Duodenal mucosa (tissue), 2 donors: ENCODE data around the gene GJB4.
"Not testable (repeated sequence)": the region's sequence is repeated elsewhere in the genome, so short reads cannot be mapped to it uniquely, and the experiment has no call there.

Experiments
- H3K27ac ChIP-seq: one replicate; pipeline ENCODE4 v1.7.0; 2013; ENCODE audit warnings: low read depth, low read length
- H3K27me3 ChIP-seq, 2 donors: one replicate each; pipeline ENCODE4 v1.7.0; 2013; ENCODE audit warnings: low read length in 2 of 2, control low read depth in 1 of 2; ENCODE audit not compliant: insufficient read depth in 2 of 2, control insufficient read depth in 1 of 2
- H3K36me3 ChIP-seq, 2 donors: one replicate each; pipeline ENCODE4 v1.7.0; 2013; ENCODE audit warnings: low read length in 2 of 2, control low read depth in 1 of 2; ENCODE audit not compliant: insufficient read depth in 2 of 2, control insufficient read depth in 1 of 2
- H3K4me1 ChIP-seq, 2 donors: one replicate each; pipeline ENCODE4 v1.7.0; 2013; ENCODE audit warnings: low read length in 2 of 2, control low read depth in 1 of 2; ENCODE audit not compliant: insufficient read depth in 2 of 2, control insufficient read depth in 1 of 2
- H3K4me3 ChIP-seq, 2 donors: one replicate each; pipeline ENCODE4 v1.7.0; 2013; ENCODE audit warnings: low read length in 2 of 2, low read depth in 1 of 2
- H3K9ac ChIP-seq, 2 donors: one replicate each; pipeline ENCODE4 v1.7.0; 2013; ENCODE audit warnings: low read length in 2 of 2, low read depth in 1 of 2
- H3K9me3 ChIP-seq, 2 donors: one replicate each; pipeline ENCODE4 v1.7.0; 2013; ENCODE audit warnings: low read length in 2 of 2, control low read depth in 1 of 2; ENCODE audit not compliant: control insufficient read depth in 1 of 2

The GJB4 gene

DNA sequence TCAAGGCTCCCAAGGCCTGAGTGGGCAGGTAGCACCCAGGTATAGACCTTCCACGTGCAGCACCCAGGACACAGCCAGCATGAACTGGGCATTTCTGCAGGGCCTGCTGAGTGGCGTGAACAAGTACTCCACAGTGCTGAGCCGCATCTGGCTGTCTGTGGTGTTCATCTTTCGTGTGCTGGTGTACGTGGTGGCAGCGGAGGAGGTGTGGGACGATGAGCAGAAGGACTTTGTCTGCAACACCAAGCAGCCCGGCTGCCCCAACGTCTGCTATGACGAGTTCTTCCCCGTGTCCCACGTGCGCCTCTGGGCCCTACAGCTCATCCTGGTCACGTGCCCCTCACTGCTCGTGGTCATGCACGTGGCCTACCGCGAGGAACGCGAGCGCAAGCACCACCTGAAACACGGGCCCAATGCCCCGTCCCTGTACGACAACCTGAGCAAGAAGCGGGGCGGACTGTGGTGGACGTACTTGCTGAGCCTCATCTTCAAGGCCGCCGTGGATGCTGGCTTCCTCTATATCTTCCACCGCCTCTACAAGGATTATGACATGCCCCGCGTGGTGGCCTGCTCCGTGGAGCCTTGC lies 1.7 kb downstream of the GJB4 start:
- Histone ChIP-seq H3K4me1 (no peaks in the 10 kb centered on the region), H3K36me3 (no peaks in the 10 kb centered on the region), H3K27ac (no peak overlapping the region), H3K27me3 (no peaks in the 10 kb centered on the region), H3K9me3 (no peaks in the 10 kb centered on the region), H3K9ac (no peak overlapping the region), H3K4me3 (no peak overlapping the region)

DNA sequence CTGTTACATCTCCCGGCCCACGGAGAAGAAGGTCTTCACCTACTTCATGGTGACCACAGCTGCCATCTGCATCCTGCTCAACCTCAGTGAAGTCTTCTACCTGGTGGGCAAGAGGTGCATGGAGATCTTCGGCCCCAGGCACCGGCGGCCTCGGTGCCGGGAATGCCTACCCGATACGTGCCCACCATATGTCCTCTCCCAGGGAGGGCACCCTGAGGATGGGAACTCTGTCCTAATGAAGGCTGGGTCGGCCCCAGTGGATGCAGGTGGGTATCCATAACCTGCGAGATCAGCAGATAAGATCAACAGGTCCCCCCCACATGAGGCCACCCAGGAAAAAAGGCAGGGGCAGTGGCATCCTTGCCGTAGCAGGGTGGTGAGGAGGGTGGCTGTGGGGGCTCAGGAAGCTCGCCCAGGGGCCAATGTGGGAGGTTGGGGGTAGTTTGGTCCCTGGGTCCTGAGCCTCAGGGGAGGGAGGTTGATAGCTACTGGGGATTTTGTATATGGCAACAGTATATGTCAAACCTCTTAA lies 2.3 kb downstream of the GJB4 start:
- H3K27me3 ChIP-seq, result no peaks in the 10 kb centered on the region
- no peaks in the 10 kb centered on the region for H3K4me1 ChIP-seq
- H3K36me3 ChIP-seq, result no peaks in the 10 kb centered on the region
- no peaks in the 10 kb centered on the region for H3K9me3 ChIP-seq
- H3K4me3 ChIP-seq, result no peak overlapping the region
- no peak overlapping the region for H3K27ac ChIP-seq
- no peak overlapping the region for H3K9ac ChIP-seq

DNA sequence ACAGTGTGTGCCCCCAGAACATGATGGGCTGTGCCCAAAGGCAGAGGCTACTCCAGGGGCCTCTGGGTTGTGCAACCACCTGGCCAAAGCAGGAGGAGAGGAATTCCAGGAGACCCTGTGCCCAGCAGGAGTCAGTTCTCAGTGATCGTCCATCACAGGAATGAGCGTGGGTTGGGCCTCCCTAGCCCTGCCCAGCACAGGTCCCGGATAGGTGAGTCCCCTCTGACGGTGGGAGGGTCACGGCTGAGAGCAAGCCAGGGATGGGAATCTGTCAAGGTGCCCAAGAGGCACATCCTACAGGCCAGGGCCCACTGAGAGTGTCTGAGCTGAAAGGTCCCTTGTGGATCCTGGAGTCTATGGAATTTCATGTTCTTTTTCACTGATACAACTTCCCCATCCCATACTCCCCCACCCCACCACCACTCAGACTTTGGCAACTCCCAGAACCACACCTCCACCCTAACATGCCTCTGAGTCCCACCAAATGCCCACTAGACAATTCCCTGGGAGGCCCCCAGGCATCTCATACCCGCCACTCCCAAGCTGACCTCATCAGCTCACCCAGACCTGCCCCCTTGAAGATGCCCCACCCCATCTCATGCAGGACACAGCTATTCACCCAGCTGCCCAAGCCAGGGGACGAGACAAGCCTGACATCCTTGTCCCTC lies 3.1 kb downstream of the GJB4 start:
- no peaks in the 10 kb centered on the region for H3K9me3 ChIP-seq
- H3K4me3 ChIP-seq, result no peak overlapping the region
- no peaks in the 10 kb centered on the region for H3K4me1 ChIP-seq
- no peaks in the 10 kb centered on the region for H3K27me3 ChIP-seq
- H3K27ac ChIP-seq, result no peak overlapping the region
- no peaks in the 10 kb centered on the region for H3K36me3 ChIP-seq
- no peak overlapping the region for H3K9ac ChIP-seq

DNA sequence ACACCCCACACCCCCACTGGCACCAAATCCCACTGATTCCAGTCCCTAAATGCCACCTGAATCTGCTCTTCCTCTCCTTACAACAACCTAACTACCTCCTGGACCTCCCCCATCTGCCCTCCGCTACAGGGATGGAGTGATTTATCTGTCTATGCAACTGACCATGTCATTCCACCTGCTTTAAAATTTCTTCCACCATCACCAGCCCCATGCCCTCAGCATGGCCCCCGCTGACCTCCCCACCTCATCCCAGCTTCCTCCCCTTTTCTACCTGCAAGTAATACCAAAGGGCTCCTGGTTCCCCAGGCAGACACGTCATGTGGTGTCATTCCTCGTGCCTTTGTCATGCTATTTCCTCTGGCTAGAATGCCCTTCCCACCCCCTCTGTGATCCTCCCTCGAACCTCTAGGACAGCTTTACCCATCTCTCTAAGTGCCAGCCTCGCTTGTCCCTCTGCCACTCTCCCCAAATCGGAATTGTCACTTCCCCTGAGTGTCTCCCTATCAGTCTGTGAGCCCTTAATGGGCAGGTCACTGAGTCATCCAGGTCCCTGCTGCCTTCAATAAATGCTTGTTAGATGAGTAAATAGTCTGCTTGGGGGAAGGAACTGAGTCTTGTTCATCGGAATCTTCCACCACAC lies 3.7 kb downstream of the GJB4 start:
- Histone ChIP-seq H3K9ac (no peak overlapping the region), H3K27ac (no peak overlapping the region), H3K4me1 (no peaks in the 10 kb centered on the region), H3K4me3 (no peak overlapping the region), H3K27me3 (no peaks in the 10 kb centered on the region), H3K36me3 (no peaks in the 10 kb centered on the region), H3K9me3 (no peaks in the 10 kb centered on the region)

DNA sequence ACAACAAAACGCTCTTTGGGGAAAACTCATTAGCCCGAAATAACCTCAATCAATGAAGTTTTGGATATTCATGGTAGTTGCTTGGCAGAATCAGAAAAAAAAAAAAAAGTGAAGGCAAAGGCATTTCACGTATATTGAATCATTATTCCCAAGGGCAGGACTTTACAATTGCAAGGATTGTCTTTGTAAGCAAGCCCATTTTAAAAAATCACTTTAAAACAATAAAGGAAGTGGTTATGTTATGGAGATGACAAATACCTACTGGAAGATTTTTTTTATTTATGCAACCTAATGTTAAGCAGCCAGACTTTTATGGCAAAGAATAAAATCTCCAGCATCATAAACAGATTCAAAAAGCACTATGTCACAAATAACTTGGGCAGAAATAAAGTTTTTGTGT lies 9.3 kb downstream of the GJB4 start:
- H3K27ac ChIP-seq, result no peak overlapping the region
- no peaks in the 10 kb centered on the region for H3K36me3 ChIP-seq
- H3K27me3 ChIP-seq, result no peaks in the 10 kb centered on the region
- H3K4me3 ChIP-seq, result no peak overlapping the region
- no peaks in the 10 kb centered on the region for H3K9me3 ChIP-seq
- no peak overlapping the region for H3K9ac ChIP-seq
- H3K4me1 ChIP-seq, result no peaks in the 10 kb centered on the region

DNA sequence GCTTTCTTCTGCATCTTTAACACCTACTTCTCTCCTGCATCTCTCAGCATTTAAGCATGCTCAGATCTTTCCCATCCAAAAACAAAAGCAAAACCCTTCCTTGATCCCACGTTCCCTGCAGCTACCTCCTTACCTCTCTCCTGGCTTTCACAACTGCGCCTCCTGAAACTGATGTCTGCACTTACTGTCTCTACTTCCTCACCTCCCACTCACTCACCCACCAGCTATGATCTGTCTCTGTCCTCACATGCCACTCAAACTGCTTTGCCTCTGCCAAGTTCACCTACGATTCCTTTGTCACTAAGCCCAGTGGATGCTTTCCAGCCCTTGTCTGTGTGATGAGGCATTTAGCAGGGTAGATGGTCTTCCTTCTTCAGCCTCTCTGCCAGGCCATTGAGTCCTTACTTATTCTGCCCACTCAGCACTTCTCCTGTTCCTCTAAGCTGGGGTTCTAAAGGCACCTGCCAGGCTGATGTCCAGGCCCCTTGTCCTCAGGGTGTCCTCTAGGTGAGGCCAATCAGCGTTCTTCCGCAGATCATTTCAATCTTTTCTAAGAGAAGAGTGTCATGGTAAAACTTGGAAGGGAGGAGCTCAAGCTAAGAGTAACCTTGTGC lies 11.5 kb downstream of the GJB4 start:
- Histone ChIP-seq H3K4me1 (no peaks in the 10 kb centered on the region), H3K9ac (no peak overlapping the region), H3K36me3 (no peaks in the 10 kb centered on the region), H3K9me3 (no peaks in the 10 kb centered on the region), H3K4me3 (no peak overlapping the region), H3K27ac (no peak overlapping the region), H3K27me3 (no peaks in the 10 kb centered on the region)

DNA sequence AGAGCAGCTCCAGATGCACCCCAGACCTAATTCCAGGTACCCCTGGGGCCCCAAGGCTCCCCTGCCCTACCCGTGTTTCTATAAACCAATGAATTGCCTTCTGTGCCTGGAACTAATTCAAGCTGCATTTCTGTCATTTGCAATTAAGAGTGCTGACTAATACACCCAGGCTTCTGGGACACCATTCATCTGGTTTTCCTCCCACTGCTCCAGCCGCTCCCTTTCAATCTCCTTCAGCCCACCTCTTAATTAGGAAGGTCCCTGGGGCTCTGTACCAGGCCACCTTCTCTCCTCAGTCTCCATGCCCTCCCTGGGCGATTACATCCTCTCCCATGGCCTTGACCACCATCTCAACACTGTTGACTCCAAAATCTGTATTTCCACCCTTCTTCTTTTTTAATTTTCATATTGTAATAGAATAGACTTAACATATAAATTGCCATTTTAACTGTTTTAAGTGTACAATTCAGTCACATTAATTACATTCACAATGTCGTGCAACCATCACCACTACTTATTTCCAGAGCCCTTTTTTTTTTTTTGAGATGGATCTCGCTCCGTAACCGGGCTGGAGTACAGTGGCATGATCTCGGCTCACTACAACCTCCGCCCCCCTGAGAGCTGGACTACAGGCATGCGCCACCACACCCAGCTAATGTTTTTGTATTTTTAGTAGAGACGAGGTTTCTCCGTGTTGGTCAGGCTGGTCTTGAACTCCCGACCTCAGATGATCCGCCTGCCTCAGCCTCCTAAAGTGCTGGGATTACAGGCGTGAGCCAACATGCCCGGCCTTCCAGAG lies 12.2 kb downstream of the GJB4 start:
- no peak overlapping the region for H3K27ac ChIP-seq
- no peaks in the 10 kb centered on the region for H3K36me3 ChIP-seq
- H3K9ac ChIP-seq, result no peak overlapping the region
- no peak overlapping the region for H3K4me3 ChIP-seq
- H3K4me1 ChIP-seq, result no peaks in the 10 kb centered on the region
- H3K27me3 ChIP-seq, result peaks cover 0 to 3% of the 10 kb centered on the region in 2 donors
- H3K9me3 ChIP-seq, result no peaks in the 10 kb centered on the region

DNA sequence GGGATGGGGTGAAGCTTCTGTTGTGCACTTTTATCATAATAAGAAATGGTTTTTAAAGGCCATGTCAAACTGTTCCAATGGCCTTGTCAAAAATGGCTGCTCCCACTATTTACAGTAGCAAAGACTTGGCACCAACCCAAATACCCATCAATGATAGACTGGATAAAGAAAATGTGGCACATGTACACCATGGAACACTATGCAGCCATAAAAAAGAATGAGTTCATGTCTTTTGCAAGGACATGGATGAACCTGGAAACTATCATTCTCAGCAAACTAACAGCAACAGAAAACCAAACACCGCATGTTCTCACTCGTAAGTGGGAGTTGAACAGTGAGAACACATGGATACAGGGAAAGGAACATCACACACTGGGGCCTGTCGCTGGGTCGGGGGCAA lies 13.6 kb downstream of the GJB4 start:
- not testable (repeated sequence) for H3K4me3 ChIP-seq, H3K4me1 ChIP-seq, H3K9me3 ChIP-seq, H3K9ac ChIP-seq, H3K36me3 ChIP-seq, H3K27ac ChIP-seq, H3K27me3 ChIP-seq

DNA sequence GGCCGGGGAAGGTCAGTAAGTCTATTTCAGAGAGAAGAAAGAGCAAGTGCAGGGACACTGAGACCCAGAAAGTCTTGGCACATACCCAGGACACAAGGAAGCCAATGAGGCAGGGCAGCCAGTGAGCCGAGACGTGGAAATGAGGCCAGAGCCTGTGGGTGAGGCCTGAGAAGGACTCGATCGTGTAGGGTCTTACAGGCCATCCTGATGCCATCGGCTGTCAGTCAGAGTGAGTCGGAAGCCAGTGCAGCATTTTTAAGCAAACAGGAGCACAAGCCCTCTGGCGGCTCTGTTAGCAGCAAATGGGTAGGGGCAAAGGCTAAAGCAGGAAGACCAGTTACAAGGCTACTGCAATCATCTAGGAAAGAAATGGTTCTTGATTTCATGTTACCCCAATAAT lies 15.4 kb downstream of the GJB4 start:
- peaks cover 0 to 15% of the 10 kb centered on the region in 2 donors for H3K27me3 ChIP-seq
- H3K4me1 ChIP-seq, result no peaks in the 10 kb centered on the region
- H3K9me3 ChIP-seq, result no peaks in the 10 kb centered on the region
- no peak overlapping the region for H3K9ac ChIP-seq
- H3K27ac ChIP-seq, result no peak overlapping the region
- no peak overlapping the region for H3K4me3 ChIP-seq
- H3K36me3 ChIP-seq, result no peaks in the 10 kb centered on the region
